HG02870 (cell line): ENCODE data around the gene PGA5.

Experiments
- ATAC-seq: cut with Tn5 transposase; IDR thresholded peaks from one replicate; pipeline ENCODE4 v1.9.1; 2021; ENCODE audit warnings: mild to moderate bottlenecking, moderate library complexity; ENCODE audit not compliant: unreplicated experiment

PGA5 gene

DNA sequence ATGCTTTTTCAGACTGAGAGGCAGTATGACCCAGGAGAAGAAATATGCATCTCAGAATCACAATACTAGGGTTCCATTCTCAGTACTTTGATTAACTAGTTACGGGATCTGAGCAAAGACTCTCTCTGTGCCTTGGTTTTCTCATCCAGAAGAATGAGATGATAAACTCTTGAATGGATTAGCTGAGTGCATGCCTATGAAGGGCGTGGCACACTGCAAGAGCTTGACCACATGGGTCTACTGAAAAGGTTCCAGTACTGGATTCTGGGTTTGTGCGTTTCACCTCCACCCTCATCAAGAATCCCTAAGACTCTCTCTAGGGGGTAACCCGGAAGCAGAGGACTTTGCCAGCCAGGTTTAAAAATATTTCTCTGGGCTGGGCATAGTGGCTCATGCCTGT lies 25.6 kb downstream of the PGA5 start:
- no peak for ATAC-seq

GRCh38 chr11:61267437-61267841 lies 26.5 kb downstream of the PGA5 start:
- ATAC-seq, result no peak

DNA sequence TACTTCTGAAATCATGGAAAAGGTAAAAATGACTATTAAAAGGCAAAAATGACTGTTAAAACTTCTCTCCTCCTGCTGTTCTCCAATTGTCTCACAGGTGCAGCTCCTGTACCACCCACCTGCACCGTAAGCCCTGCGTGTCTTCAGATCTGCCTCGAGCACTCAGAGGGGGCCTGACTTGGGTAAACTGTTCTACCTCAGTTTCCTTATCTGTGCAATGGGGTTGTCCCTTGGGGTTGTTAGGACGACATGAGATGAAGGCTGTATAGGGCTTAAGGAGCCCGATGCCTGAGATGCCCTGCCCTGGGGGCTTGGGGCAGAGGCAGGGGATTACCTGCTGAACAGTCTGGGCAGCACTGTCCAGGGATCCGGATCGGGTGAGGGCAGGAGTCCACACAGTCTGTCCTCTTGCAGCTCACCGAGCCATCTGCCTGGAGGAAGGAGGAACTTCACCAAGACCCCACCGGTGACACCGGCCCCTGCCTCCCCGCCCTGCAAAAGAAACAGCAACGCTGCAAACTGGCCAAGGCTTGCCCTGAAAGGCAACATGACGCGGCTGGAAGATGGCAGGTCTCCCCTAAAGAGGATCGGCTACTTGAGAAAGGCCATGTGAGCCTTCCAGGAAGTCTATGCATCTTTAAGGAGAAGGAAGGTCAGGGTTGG lies 27.7 kb downstream of the PGA5 start:
- ATAC-seq, result no peak

DNA sequence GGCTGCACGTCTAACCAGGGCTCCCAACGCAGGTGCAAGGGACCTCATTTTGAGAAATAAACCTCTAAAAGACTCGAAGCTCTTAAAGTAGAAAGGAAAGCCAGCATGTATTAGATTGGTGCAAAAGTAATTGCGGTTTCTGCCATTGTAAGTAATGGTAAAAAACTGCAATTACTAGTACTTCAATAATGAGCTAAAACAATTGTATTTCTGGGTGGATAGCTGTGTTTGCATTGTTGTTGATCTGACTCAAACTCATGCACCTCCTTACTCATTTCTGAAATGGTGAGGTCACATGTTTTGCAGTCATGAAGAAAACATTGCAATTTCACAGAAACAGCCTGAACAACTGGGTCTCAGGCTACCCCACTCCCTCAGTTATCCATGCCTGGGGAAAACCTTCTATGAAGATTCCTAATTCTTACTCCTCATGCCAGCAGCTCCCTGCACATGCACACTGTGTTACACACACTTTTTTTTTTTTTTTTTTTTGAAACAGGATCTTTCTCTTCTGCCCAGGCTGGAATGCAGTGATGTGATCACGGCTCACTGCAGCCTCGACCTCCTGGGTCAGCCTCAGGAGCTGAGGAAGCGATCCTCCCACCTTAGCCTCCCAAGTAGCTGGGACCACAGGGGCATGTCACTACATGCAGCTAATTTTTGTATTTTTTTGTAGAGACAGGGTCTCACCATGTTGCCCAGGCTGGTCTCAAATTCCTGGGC lies 29.5 kb downstream of the PGA5 start:
- no peak for ATAC-seq

GRCh38 chr11:61272731-61273130 lies 31.8 kb downstream of the PGA5 start:
- no peak for ATAC-seq

- no peak for ATAC-seq
Observed at GRCh38 chr11:61273178-61274078, 32.5 kb downstream of the PGA5 start.

GRCh38 chr11:61274084-61274483 lies 33.1 kb downstream of the PGA5 start:
- ATAC-seq, result no peak

DNA sequence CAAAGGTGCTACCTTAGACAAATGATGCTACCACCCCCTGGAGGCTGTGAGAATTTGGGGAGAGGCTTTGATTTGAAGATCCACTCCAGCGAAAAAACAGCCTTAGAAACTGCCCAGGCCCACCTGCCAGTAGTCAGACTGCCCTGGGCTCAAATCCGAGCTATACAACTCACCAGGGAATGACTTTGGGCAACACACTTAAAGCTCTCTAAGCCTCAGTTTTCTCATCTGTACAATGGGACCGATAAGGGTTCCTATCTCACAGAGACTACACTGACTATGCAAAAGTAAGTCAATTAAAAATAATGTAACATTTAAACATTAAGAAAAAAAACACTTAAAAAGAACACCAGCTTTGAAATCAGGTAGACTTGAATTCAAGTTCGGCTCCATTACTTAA lies 34.2 kb downstream of the PGA5 start:
- ATAC-seq, result no peak

DNA sequence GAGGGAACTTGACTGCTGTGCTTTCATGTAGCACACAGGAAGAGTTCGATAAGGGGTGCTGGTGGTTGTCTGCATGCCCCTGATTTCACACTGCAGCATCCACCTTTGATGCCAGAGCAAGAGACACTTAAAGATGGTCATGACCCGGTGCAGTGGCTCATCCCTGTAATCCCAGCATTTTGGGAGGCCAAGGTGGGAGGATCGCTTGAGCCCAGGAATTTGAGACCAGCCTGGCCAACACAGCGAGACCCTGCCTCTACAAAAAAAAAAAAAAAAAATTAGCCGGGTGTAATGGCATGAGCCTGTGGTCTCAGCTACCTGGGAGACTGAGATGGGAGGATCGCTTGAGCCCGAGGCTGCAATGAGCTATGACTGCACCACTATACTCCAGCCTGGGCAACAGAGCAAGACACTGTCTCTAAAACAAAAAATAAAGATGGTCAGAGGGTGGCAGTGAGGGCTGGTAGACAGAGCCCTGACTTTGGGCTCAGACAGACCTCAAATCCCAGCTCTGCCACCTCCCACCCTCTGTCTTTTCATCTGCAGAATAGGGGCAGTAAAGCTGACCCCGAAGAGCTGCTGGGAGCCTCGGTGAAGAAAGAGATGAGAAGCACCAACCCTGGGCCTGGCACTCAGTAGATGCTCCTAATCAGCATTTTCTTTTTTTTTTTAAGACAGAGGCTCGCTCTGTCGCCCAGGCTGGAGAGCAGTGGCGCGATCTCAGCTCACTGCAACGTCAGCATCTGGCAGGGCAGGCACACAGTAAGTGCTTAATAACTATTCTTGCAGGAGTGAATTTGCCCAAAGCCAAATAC lies 36.4 kb downstream of the PGA5 start:
- no peak for ATAC-seq

- ATAC-seq, result no peak
Observed at GRCh38 chr11:61278001-61278470, 37.1 kb downstream of the PGA5 start.

DNA sequence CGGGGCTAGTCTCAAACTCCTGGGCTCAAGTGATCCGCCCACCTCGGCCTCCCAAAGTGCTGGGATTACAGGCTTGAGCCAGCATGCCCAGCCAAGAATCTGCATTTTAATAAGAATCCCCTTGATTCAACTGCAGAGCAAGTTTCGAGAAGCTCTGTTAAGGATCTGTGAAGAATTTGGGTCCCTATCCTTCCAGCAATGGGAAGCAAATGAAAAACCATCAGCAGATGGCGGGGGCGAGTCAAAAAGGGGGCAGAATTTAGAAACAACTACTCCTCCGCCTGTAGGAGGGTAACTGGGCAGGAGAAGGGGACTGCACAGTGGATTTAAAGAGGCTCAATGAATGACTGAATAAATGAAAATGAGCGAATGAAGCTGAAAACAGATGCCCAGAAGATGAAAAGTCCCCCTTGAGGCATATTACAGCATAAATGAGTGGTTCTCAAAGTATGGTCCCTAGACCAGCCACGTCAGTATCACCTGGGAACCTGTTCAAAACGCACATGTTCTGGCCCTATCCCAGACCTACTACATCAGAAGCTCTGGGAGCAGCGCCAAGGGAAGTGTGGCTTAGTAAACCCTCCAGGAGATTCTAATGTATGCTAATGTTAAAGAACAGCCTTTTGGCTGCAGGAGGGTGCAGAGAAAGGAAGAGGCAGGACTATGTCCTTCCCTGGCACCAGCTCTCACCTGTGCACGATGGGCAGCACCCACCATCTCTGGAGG lies 39.1 kb downstream of the PGA5 start:
- no peak for ATAC-seq

DNA sequence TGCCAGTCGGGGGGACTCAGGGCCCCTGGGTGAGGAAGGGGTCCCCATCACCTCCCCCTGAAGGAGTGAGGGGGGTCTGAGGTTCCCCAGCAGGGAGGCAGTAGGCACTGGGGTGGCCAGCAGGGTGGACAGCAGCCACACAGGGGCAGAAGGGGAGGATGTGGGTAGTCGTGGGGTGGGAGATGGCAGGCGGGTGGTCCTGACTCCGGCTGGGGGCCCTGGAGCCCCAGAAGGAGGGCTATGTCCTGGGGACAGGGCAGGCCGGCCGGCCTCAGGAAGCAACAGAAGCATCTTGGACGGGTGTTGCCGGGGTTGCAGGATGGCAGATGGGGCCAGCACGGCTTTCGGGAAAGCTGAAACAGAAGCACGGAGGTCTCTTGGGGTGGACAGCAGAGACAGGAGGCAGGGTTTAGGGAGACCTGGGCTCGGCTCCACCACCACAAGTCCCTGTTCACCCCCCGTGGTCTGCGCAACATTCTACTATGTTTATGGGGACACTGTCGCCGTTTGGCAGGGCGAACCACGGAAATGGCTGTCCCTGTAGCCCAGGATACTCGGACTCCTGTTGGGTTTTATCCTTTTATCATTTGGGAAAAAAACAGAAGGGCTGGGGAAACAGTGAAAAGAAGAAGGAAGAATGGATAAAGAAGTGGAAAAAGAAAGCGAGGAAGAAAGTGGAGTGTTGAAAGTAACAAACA lies 40.1 kb downstream of the PGA5 start:
- ATAC-seq, result no peak

DNA sequence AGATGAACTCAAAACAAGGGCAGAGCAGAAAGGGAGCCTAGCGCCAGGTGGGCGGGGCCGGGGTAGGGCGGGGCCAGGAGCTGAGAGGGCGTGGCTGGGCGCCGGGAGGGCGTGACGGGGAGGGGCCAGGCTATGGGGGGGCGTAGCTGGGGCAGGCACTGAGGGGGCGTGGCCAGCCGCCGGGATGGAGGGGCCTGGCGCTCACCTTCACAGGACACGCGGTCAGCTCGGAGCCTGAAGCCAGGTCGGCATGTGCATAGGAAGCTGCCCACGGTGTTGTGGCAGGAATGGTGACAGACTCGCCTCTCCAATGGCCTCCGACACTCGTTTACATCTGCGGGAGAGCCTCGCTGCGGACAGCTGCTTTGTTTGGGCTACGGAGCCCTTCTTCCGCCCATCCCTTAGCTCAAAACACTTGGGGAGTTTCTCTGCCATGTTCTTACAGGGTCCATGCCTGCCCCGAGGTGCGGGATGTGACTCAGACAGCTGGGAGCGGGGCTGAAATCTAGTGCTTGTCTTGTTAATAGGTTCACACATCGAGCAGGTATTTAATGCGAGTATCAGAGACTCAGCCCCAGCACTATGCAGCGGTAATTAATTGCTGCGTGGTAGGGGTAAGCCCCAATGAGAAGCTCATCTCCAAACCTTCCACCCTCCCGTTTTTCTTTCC lies 40.7 kb downstream of the PGA5 start:
- no peak for ATAC-seq

GRCh38 chr11:61283613-61284012 lies 42.6 kb downstream of the PGA5 start:
- ATAC-seq, result no peak

DNA sequence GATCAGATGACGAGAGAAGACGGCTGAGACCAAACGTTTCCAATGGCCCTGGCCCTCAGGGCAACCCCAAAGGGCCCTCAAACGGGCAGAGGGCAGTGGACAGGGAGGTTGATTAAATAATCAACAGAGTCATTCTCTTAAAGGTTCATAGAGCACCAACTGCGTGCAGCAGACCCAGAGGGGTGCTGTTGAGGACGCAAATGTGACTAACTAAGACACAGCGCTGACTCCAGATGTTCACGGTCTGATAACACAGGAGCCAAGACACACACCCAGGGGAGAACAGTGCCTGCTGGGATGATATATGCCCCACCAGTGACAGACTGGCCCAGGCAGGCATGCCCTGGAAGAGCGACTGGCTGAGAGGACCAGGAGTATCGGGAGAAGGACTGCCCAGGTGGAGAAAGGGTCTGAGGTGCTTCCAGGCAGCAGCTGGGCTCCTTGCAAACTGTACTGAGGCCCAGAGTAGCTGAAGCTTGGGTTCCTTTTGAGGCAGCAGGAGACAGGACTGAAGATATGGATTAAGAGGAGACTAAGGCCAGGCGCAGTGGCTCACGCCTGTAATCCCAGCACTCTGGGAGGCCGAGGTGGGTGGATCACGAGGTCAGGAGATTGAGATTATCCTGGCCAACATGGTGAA lies 46.5 kb downstream of the PGA5 start:
- no peak for ATAC-seq

- ATAC-seq, result no peak
Observed at GRCh38 chr11:61290905-61291690, 50.1 kb downstream of the PGA5 start.

DNA sequence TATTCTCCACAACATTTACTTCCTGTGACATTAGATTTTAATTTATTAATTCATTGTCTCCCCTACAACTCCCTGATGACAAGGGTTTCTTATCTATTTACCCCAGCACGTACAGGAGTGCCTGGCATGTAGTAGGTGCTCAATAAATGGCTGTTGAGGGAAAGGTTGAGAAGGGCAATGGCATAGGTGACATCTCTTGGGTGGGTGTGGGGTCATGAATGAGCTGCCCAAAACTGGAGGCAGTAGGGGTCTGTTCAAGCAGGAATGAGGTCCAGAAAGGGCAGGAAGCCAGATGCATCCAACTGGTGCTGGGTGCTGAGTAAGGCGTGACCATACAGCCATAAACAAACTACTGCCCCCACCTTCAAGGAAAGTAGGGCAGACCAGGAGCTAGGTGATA lies 51.4 kb downstream of the PGA5 start:
- no peak for ATAC-seq
